ENCODE measurements around the gene TERF2IP. TPM values are rescaled to one million over a fixed set of nuclear protein-coding genes. Genes with fewer than 3 reads are reported as not detected.

TERF2IP gene
- polyA plus RNA-seq, 1 donor from 2014 or later, result 752 TPM

GRCh38 chr16:75632857-75633256, 14.7 kb upstream of the TERF2IP start:
- no peaks in the 10 kb centered on the region for H3K27me3 ChIP-seq (ENCODE audit: insufficient read depth, low read depth, low read length)
- no peaks in the 10 kb centered on the region for H3F3A ChIP-seq (ENCODE audit: insufficient read depth, low read length, poor library complexity, severe bottlenecking)
- H3K9ac ChIP-seq (ENCODE audit: low read length), result no peak overlapping the region
- no peak overlapping the region for H2AFZ ChIP-seq (ENCODE audit: low read depth, low read length)
- H3K9me3 ChIP-seq (ENCODE audit: low read length), result no peaks in the 10 kb centered on the region
- no peaks in the 10 kb centered on the region for H4K20me1 ChIP-seq (ENCODE audit: insufficient read depth)
- no peaks in the 10 kb centered on the region for H3K9me2 ChIP-seq (ENCODE audit: insufficient read depth, low read length)
- TF ChIP-seq CTCF (IDR thresholded peaks at IDR 0.05; ENCODE audit: poor library complexity, severe bottlenecking), result no peak
- no peak for TF ChIP-seq EP300 (conservative IDR thresholded peaks at IDR 0.05; ENCODE audit: poor library complexity, severe bottlenecking)
- no peak for TF ChIP-seq RAD21 (conservative IDR thresholded peaks at IDR 0.05)
- no peak for TF ChIP-seq EZH2 (IDR thresholded peaks at IDR 0.05; ENCODE audit: borderline replicate concordance, insufficient read depth, low read length, poor library complexity, severe bottlenecking)
- H3K79me2 ChIP-seq (replicated peaks; ENCODE audit: insufficient read depth, low read length), result no peaks in the 10 kb centered on the region
- H3K4me2 ChIP-seq (ENCODE audit: low read length), result no peak overlapping the region
- no peak overlapping the region for H3K4me3 ChIP-seq (ENCODE audit: low read length)
- H3K36me3 ChIP-seq (ENCODE audit: insufficient read depth, low read length), result peaks cover 7% of the 10 kb centered on the region
- H3K27ac ChIP-seq (ENCODE audit: low read length), result no peak overlapping the region

- Histone ChIP-seq H4K20me1 (ENCODE audit: insufficient read depth) (no peaks in the 10 kb centered on the region), H3K36me3 (ENCODE audit: insufficient read depth, low read length) (no peaks in the 10 kb centered on the region), H3K9me3 (ENCODE audit: low read length) (no peaks in the 10 kb centered on the region), H2AFZ (ENCODE audit: low read depth, low read length) (no peak overlapping the region), H3K79me2 (replicated peaks; ENCODE audit: insufficient read depth, low read length) (no peaks in the 10 kb centered on the region), H3K9me2 (ENCODE audit: insufficient read depth, low read length) (no peaks in the 10 kb centered on the region), H3K9ac (ENCODE audit: low read length) (no peak overlapping the region), H3K27ac (ENCODE audit: low read length) (no peak overlapping the region), H3F3A (ENCODE audit: insufficient read depth, low read length, poor library complexity, severe bottlenecking) (no peaks in the 10 kb centered on the region), H3K4me3 (ENCODE audit: low read length) (no peak overlapping the region), H3K4me2 (ENCODE audit: low read length) (no peak overlapping the region), H3K27me3 (ENCODE audit: insufficient read depth, low read depth, low read length) (no peaks in the 10 kb centered on the region)
- TF ChIP-seq EZH2 (IDR thresholded peaks at IDR 0.05; ENCODE audit: borderline replicate concordance, insufficient read depth, low read length, poor library complexity, severe bottlenecking), result no peak
- TF ChIP-seq POLR2AphosphoS5 (IDR thresholded peaks at IDR 0.05), result no peak
- no peak for TF ChIP-seq REST (IDR thresholded peaks at IDR 0.05; ENCODE audit: borderline replicate concordance)
- TF ChIP-seq CTCF (IDR thresholded peaks at IDR 0.05; ENCODE audit: poor library complexity, severe bottlenecking), result no peak
- TF ChIP-seq EP300 (conservative IDR thresholded peaks at IDR 0.05; ENCODE audit: poor library complexity, severe bottlenecking), result no peak
- no peak for TF ChIP-seq SMC3 (conservative IDR thresholded peaks at IDR 0.05; ENCODE audit: poor library complexity)
- no peak for TF ChIP-seq TAF1 (IDR thresholded peaks at IDR 0.05; ENCODE audit: low read depth)
- no peak for TF ChIP-seq RAD21 (conservative IDR thresholded peaks at IDR 0.05)
- TF ChIP-seq MXI1 (conservative IDR thresholded peaks at IDR 0.05; ENCODE audit: poor library complexity, severe bottlenecking), result no peak
These were observed 12.5 kb upstream of the TERF2IP start for GRCh38 chr16:75635036-75635435.

All from neural cell (in vitro differentiated cells).